OCI-LY3 (cell line): Measurements from ENCODE around the gene POU5F1.
"Not testable (repeated sequence)": the region's sequence is repeated elsewhere in the genome, so short reads cannot be mapped to it uniquely, and the experiment has no call there.

Experiments
- EZH2phosphoT487 ChIP-seq: fragments of 200-600 bp; shearing (Covaris generic); IDR thresholded peaks from 2 replicates; pipeline ENCODE4 v1.6.1; 2018; ENCODE audit warnings: antibody characterized with exemption, mixed run types, low read depth
- TF ChIP-seq, protein P1 (sequence below): fragments of 200-600, 300-600 bp; sonication (generic); IDR thresholded peaks from 2 replicates; pipeline ENCODE4 v1.5.1; 2014; ENCODE audit warnings: antibody characterized with exemption, low read length, low read depth

DNA sequence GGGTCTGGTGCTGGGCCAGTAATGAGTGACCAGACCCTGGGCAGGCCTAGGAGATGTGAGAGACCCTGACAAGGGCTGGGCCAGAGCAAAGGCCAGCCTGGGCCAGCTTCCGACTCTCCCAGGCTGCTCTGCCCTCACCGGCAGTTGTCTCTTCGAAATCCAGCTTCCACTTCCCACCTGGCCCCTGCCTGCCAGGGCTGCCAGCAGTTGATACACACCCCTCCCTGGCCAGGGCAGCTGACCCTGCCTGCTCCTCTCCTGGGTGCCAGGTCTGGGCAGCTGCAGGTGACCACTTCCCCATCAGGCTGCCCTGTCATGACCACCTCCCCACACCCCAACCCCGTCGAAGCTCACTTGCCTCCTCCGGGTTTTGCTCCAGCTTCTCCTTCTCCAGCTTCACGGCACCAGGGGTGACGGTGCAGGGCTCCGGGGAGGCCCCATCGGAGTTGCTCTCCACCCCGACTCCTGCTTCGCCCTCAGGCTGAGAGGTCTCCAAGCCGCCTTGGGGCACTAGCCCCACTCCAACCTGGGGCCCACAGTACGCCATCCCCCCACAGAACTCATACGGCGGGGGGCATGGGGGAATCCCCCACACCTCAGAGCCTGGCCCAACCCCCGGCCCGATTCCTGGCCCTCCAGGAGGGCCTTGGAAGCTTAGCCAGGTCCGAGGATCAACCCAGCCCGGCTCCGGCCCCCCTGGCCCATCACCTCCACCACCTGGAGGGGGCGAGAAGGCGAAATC is 453 bp downstream of the POU5F1 start:
- TF ChIP-seq, protein P1, sequence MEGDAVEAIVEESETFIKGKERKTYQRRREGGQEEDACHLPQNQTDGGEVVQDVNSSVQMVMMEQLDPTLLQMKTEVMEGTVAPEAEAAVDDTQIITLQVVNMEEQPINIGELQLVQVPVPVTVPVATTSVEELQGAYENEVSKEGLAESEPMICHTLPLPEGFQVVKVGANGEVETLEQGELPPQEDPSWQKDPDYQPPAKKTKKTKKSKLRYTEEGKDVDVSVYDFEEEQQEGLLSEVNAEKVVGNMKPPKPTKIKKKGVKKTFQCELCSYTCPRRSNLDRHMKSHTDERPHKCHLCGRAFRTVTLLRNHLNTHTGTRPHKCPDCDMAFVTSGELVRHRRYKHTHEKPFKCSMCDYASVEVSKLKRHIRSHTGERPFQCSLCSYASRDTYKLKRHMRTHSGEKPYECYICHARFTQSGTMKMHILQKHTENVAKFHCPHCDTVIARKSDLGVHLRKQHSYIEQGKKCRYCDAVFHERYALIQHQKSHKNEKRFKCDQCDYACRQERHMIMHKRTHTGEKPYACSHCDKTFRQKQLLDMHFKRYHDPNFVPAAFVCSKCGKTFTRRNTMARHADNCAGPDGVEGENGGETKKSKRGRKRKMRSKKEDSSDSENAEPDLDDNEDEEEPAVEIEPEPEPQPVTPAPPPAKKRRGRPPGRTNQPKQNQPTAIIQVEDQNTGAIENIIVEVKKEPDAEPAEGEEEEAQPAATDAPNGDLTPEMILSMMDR = not testable (repeated sequence)
- TF ChIP-seq EZH2phosphoT487 = not testable (repeated sequence)
